GM18867 (cell line): ENCODE results near the gene ACAD9.
"Not testable (repeated sequence)": the region's sequence is repeated elsewhere in the genome, so short reads cannot be mapped to it uniquely, and the experiment has no call there.

Experiments
- ATAC-seq: cut with Tn5 transposase; IDR thresholded peaks from one replicate; pipeline ENCODE4 v1.9.1; 2021; ENCODE audit warnings: mild to moderate bottlenecking, moderate library complexity; ENCODE audit not compliant: unreplicated experiment

ACAD9 gene

GRCh38 chr3:128889139-128889894 lies 9.9 kb downstream of the ACAD9 start:
- no peak for ATAC-seq

GRCh38 chr3:128895843-128896697 lies 16.6 kb downstream of the ACAD9 start:
- no peak for ATAC-seq

- ATAC-seq, result no peak
Observed at GRCh38 chr3:128902426-128902825, 23.0 kb downstream of the ACAD9 start.

- no peak for ATAC-seq
Observed at GRCh38 chr3:128903501-128903900, 24.1 kb downstream of the ACAD9 start.

GRCh38 chr3:128906031-128906803 lies 26.8 kb downstream of the ACAD9 start:
- no peak for ATAC-seq

- no peak for ATAC-seq
Observed at GRCh38 chr3:128906804-128907525, 27.5 kb downstream of the ACAD9 start.

DNA sequence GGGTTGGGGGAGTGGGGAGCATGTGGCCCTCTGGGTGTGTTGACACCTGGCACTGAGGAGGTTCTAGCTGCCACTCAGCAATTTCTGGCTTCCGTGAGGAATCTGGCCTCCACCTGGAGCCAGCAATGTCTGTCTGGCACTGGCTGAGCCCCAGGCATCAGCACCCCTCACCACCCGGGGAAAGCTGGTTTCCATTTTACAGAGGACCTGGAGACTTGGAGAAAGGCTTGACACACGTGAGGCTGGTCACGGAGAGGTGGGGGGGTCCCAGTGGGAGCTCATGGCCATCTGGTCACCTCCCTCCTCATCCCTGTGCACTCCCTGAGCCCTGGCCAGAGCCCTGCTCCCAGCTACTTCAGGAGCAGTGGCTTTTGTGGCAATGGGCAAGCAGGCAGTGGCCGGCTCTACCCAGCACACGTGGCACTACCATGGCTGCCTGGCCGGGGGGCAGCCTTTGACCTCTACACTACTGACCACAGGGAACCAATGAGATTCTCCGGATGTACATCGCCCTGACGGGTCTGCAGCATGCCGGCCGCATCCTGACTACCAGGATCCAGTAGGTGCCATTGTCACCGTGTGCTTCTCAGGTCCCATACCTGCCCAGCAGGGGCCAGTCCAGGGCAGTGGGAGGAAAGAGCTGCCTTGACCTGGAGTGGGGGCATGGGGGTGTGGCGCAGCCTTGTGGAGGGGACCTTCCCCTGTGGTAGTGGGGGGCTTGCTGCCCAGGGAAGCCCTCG lies 28.5 kb downstream of the ACAD9 start:
- no peak for ATAC-seq

- no peak for ATAC-seq
Observed at GRCh38 chr3:128908951-128909350, 29.5 kb downstream of the ACAD9 start.

GRCh38 chr3:128910006-128910405 lies 30.6 kb downstream of the ACAD9 start:
- no peak for ATAC-seq

DNA sequence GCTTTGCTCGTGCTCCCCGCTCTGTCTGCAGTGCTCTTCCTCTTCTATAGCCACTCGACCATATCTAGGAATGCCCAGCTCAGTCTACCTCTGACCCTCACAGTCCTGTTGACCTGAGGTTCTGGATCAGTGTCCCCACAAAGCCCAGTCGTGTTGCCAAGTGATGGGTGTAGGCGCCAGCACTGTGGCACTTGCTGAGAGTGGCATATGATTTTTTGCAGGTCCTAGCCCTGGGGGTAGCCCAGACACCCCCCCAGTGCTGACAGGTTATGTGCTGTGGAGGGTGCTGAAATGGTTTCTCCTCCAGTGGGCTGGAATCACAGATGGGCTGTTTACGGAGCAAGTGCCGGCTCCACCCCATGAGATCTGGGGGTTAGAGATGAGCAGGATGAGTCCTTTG lies 32.5 kb downstream of the ACAD9 start:
- no peak for ATAC-seq

DNA sequence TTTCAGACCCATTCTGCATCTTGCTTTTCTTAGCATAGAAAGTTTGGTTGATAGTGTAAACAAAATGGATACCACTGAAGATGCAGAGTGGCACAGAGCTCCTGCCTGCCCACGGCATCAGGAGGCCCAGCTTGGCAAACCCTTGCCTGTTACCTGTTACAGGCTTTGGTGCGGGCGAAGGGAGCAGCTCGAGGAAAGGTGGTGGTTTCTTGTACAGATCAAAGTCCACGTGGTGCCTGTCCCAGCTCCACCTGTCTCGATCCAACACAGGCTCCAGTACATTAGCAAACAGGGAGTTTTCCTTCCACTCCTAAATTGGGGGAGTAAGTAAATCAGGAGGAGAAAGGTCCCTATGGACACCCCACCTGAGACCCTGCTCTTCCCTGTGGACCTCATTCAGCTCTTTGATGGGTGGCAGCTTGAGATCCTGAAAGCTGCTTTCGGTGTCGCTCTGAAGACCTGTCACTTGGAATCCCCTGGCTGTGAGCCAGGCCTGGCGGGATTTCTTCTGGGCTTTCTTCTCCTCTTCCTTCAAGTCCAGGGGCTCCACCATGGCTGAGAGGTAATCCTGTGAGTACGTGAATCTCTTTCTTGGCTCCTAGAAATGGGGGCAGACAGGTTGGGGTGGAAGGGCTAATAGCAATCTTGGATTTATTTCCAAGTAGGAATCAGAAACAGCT lies 35.7 kb downstream of the ACAD9 start:
- ATAC-seq, result no peak

GRCh38 chr3:128917291-128917690 lies 37.9 kb downstream of the ACAD9 start:
- no peak for ATAC-seq

DNA sequence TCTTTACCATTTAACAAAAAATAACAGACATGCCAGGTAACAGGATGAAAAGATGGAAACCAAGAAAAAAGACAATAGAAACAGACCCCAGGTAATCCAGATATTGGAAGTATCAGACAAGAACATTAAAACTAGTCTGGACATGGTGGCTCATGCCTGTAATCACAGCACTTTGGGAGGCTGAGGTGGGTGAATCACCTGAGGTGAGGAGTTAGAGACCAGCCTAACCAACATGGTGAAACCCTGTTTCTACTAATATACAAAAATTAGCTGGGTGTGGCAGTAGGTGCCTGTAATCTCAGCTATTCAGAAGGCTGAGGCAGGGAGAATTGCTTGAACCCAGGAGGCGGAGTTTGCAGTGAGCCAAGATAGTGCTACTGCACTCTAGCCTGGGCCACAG lies 40.6 kb downstream of the ACAD9 start:
- ATAC-seq, result no peak

- no peak for ATAC-seq
Observed at GRCh38 chr3:128922804-128923459, 43.5 kb downstream of the ACAD9 start.

DNA sequence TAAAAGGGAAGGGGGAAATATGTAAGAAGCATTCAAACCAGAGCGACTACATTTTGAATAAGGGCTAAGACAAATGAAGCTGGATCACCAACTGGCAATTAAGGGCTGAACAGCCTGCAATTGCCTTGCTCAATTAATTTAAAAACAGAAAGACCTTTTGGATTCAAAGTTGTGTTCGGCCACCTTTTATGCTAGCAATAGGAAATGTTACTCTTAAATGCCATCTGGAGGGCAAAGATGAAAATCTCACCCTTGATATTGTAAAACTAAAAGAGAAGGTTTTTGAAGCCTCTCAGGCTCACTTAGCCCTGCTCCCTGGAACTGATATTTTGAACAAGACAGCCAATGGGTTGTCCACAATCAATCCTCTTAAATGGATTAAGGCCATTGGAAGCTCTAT lies 44.2 kb downstream of the ACAD9 start:
- no peak for ATAC-seq

GRCh38 chr3:128923986-128924385 lies 44.6 kb downstream of the ACAD9 start:
- not testable (repeated sequence) for ATAC-seq

- ATAC-seq, result no peak
Observed at GRCh38 chr3:128929364-128929763, 49.9 kb downstream of the ACAD9 start.

GRCh38 chr3:128931046-128931445 lies 51.6 kb downstream of the ACAD9 start:
- no peak for ATAC-seq
